GM12878 (cell line): ENCODE results near the gene TDRD7. TPM values are rescaled to one million over a fixed set of nuclear protein-coding genes. Genes with fewer than 3 reads are reported as not detected.

Experiments used
- ATAC-seq: fragments of 200-7000 bp; cut with Tn5 transposase; 3 replicates; pipeline ENCODE4 v1.9.1; 2020; ENCODE audit warnings: mild to moderate bottlenecking, moderate library complexity
- BruUV-seq: library from RNA; stranded (reverse); fragments of 400-500 nt; replicated peaks from 2 replicates; lab custom pipeline; 2021; lab: Mats Ljungman, UMichigan
- CTCF ChIA-PET: fragments of 300-600 bp; sonication (Branson Sonifier 250); formaldehyde crosslinking; extraction: SDS; loops from one replicate; lab custom pipeline; 2021; ENCODE audit warnings: inconsistent platforms; lab: Yijun Ruan, JAX
- POLR2A ChIA-PET: fragments of 350-600 bp; formaldehyde crosslinking; extraction: SDS; loops from one replicate; lab custom pipeline; 2021; ENCODE audit warnings: inconsistent platforms; lab: Charles Lee
- RAD21 ChIA-PET: fragments of 300-600 bp; sonication (Branson Sonifier 250); formaldehyde crosslinking; loops from one replicate; lab custom pipeline; 2023; ENCODE audit warnings: antibody characterized with exemption; ENCODE audit not compliant: unreplicated experiment; lab: Charles Lee
- SMC1A ChIA-PET: fragments of 300-600 bp; sonication (Branson Sonifier 250); formaldehyde crosslinking; loops from one replicate; lab custom pipeline; 2023; ENCODE audit not compliant: unreplicated experiment, uncharacterized antibody; lab: Charles Lee
- DNase-seq: peaks from one replicate; pipeline ENCODE4 v3.0.0-alpha.2; 2011; ENCODE audit warnings: low read depth, low spot score
- FAIRE-seq: peaks from 3 replicates; lab custom pipeline; 2011; peaks lifted over from hg19 to GRCh38; lab: Jason Lieb, UNC
- H2AFZ ChIP-seq: 2 replicates; pipeline ENCODE4 v1.6.0; 2011; ENCODE audit warnings: low read depth, low read length, control low read depth; ENCODE audit not compliant: control insufficient read depth
- H3K27ac ChIP-seq: 2 replicates; pipeline ENCODE4 v1.5.1; 2011; ENCODE audit warnings: control low read depth; ENCODE audit not compliant: control insufficient read depth, insufficient read depth
- H3K27me3 ChIP-seq, 2 experiments: replicated peaks in 1 of 2; 2 replicates each; pipeline versions ENCODE4 v1.6.0 to v1.6.1; 2011; ENCODE audit warnings: low read length in 1 of 2; ENCODE audit not compliant: control insufficient read depth in 2 of 2, insufficient read depth in 2 of 2
- H3K36me3 ChIP-seq, 2 experiments: 2 replicates each; pipeline ENCODE4 v1.5.1; 2011; ENCODE audit warnings: low read length in 1 of 2; ENCODE audit not compliant: control insufficient read depth in 2 of 2, insufficient read depth in 2 of 2
- H3K4me1 ChIP-seq: 2 replicates; pipeline ENCODE4 v1.6.1; 2011; ENCODE audit warnings: mild to moderate bottlenecking, low read length, moderate library complexity, mixed read lengths; ENCODE audit not compliant: control insufficient read depth, insufficient read depth
- H3K4me2 ChIP-seq: 2 replicates; pipeline ENCODE4 v1.6.0; 2011; ENCODE audit warnings: control low read depth; ENCODE audit not compliant: control insufficient read depth, insufficient read depth
- H3K4me3 ChIP-seq: fragments of 200-600 bp; sonication (generic); 2 replicates; pipeline ENCODE4 v1.5.1; 2016
- H3K79me2 ChIP-seq: 2 replicates; pipeline ENCODE4 v1.6.0; 2011; ENCODE audit warnings: low read length; ENCODE audit not compliant: control insufficient read depth, insufficient read depth
- H3K9ac ChIP-seq: 2 replicates; pipeline ENCODE4 v1.8.0; 2011; ENCODE audit warnings: low read length, control low read depth, mixed read lengths; ENCODE audit not compliant: control insufficient read depth, insufficient read depth
- H3K9me3 ChIP-seq: replicated peaks from 3 replicates; pipeline ENCODE4 v1.5.1; 2011; ENCODE audit warnings: mild to moderate bottlenecking, low read length; ENCODE audit not compliant: control insufficient read depth, insufficient read depth
- H4K20me1 ChIP-seq: 2 replicates; pipeline ENCODE4 v1.6.0; 2011; ENCODE audit not compliant: control insufficient read depth, insufficient read depth
- CHD2 ChIP-seq: IDR thresholded peaks from 2 replicates; pipeline ENCODE4 v1.6.1; 2011; ENCODE audit warnings: low read depth, low read length, improper control_type of control experiment, borderline replicate concordance
- HCFC1 ChIP-seq: fragments of 150-350 bp; IDR thresholded peaks from 2 replicates; pipeline ENCODE4 v1.6.1; 2014; ENCODE audit warnings: low read length
- KDM1A ChIP-seq: fragments of 200-600 bp; sonication (generic); IDR thresholded peaks from 2 replicates; pipeline ENCODE4 v1.6.1; 2016; ENCODE audit warnings: borderline replicate concordance
- NBN ChIP-seq: fragments of 450-650 bp; IDR thresholded peaks from 2 replicates; pipeline ENCODE4 v1.6.1; 2016
- NR2C1 ChIP-seq: fragments of 450-650 bp; IDR thresholded peaks from 2 replicates; pipeline ENCODE4 v1.6.1; 2017; ENCODE audit warnings: antibody characterized with exemption, mild to moderate bottlenecking, moderate library complexity
- NR2F1 ChIP-seq: fragments of 450-650 bp; conservative IDR thresholded peaks from 2 replicates; pipeline ENCODE4 v1.6.1; 2017; ENCODE audit warnings: mild to moderate bottlenecking
- PAX5 ChIP-seq: IDR thresholded peaks from 2 replicates; pipeline ENCODE4 v1.6.1; 2011; ENCODE audit warnings: low read depth, low read length, borderline replicate concordance
- POLR2A ChIP-seq: IDR thresholded peaks from 2 replicates; pipeline ENCODE4 v1.6.1; 2011; ENCODE audit warnings: low read depth, mild to moderate bottlenecking, low read length
- RAD51 ChIP-seq: fragments of 450-650 bp; IDR thresholded peaks from 2 replicates; pipeline ENCODE4 v1.6.1; 2016; ENCODE audit warnings: moderate library complexity, mild to moderate bottlenecking, inconsistent platforms
- RUNX3 ChIP-seq: IDR thresholded peaks from 2 replicates; pipeline ENCODE4 v1.6.1; 2012; ENCODE audit warnings: low read length, inconsistent platforms
- SMC3 ChIP-seq: IDR thresholded peaks from 2 replicates; pipeline ENCODE4 v1.6.1; 2011; ENCODE audit warnings: low read length, improper control_type of control experiment, borderline replicate concordance
- TCF7 ChIP-seq: IDR thresholded peaks from 2 replicates; pipeline ENCODE4 v1.6.1; 2014; ENCODE audit warnings: antibody characterized with exemption, borderline replicate concordance
- YBX1 ChIP-seq: fragments of 450-650 bp; IDR thresholded peaks from 2 replicates; pipeline ENCODE4 v1.6.1; 2016; ENCODE audit warnings: antibody characterized with exemption
- WGBS: methylation state at CpG from one replicate; pipeline ENCODE4 v1.1.6; 2016; ENCODE audit warnings: low lambda C conversion rate; ENCODE audit not compliant: insufficient replicate concordance, insufficient coverage; ENCODE audit errors: missing lambda C conversion rate; 5-methylcytosine and 5-hydroxymethylcytosine counted together
- in situ Hi-C: fragments of 300-500 bp; cut with MboI; formaldehyde crosslinking; loops from 9 replicates; pipeline ENCODE4 v1.14.3; 2018; ENCODE audit warnings: mixed read lengths
- intact Hi-C: fragments of 100-400 bp; cut with micrococcal nuclease; formaldehyde crosslinking; loops from one replicate; pipeline ENCODE4 v1.14.2; 2022; ENCODE audit not compliant: unreplicated experiment
- polyA plus RNA-seq, 11 experiments: library from polyadenylated mRNA; depleted of rRNA in 4 of 11; unstranded in 6 of 11; stranded (reverse) in 5 of 11; fragments of >200 nt; fragmentation: Nextera tagmentation in 4 of 11; fragmentation: Illumina TruSeq in 1 of 11; extraction: Ambion mirVana in 4 of 11; extraction: Trizol in 1 of 11; gene quantifications; 1 replicate in 1 of 11; 2 replicates in 10 of 11; pipeline versions ENCODE4 v1.2.1 to v1.2.3, GENCODE V29; 2011 to 2016; ENCODE audit warnings: inconsistent platforms in 2 of 11, missing spikeins in 2 of 11, low read depth in 1 of 11
- total RNA-seq, 4 experiments: library from RNA; depleted of rRNA in 3 of 4; stranded (reverse); fragments of >200 nt in 3 of 4; fragmentation: Illumina TruSeq in 1 of 4; extraction: Trizol in 1 of 4; gene quantifications; 2 replicates each; pipeline versions ENCODE4 v1.2.1 to v1.2.3, GENCODE V29; 2013 to 2021
- TF ChIP-seq, protein P1 (sequence below): fragments of 450-650 bp; formaldehyde crosslinking; IDR thresholded peaks from 2 replicates; pipeline ENCODE4 v1.4.0; 2020; ENCODE audit warnings: mild to moderate bottlenecking, moderate library complexity
- TF ChIP-seq, protein P2 (sequence below): fragments of 450-650 bp; IDR thresholded peaks from 2 replicates; pipeline ENCODE4 v1.6.1; 2017; ENCODE audit warnings: antibody characterized with exemption, mild to moderate bottlenecking, moderate library complexity
- TF ChIP-seq, protein P3 (sequence below), 3 experiments: IDR thresholded peaks in 2 of 3; conservative IDR thresholded peaks in 1 of 3; 2 replicates each; pipeline ENCODE4 v1.5.1; 2011; ENCODE audit warnings: low read depth in 3 of 3, low read length in 3 of 3, mild to moderate bottlenecking in 3 of 3, control low read depth in 2 of 3, moderate library complexity in 2 of 3, inconsistent platforms in 1 of 3, mixed read lengths in 1 of 3; ENCODE audit not compliant: control insufficient read depth in 2 of 3, insufficient read depth in 1 of 3; ENCODE audit errors: extremely low read depth in 1 of 3
- TF ChIP-seq, protein P4 (sequence below): IDR thresholded peaks from 2 replicates; pipeline ENCODE4 v1.6.1; 2012; ENCODE audit warnings: low read length, inconsistent platforms

Gene TDRD7
- total and polyA plus RNA-seq, 10 of the 15 experiments (the other 5 are each of a cell fraction or from before 2014, with no cell fraction given): 5.7 to 26.4 (median 16.2) TPM

DNA sequence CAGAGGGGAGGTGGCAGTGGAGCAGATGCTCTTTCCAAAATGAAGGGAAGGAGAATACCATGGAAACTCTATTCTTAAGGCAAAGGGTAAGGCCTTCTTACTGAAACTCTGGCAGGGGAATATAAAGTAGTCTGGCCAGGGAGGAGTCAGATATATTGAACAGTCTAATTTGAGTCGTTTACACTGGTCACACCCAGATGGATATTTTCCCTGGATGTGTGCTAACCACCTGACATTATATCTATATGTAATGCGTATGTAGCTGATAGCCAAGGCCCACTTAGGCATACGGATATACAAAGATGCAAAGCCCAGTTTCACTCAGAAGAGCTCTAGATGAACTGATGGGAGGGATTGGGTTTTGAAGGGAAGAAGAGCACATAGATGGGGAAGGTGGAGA is 7.0 kb downstream of the TDRD7 start:
- ChIA-PET POLR2A (interaction anchor here (0.7 to 0.9 kb wide), 2 partner anchors 10 to 12 kb away, joined by 3 read pairs; no protein-coding TSS in a partner anchor), SMC1A (interaction anchor here (0.7 to 1.0 kb wide), 2 partner anchors 50 to 197 kb away, joined by 3 to 4 read pairs; no protein-coding TSS in a partner anchor), RAD21 (interaction anchor here (0.9 kb wide), 1 partner anchor 50 kb away, joined by 3 read pairs; no protein-coding TSS in a partner anchor), CTCF (interaction anchor here (0.8 to 1.5 kb wide), 2 partner anchors 51 to 197 kb away, joined by 3 read pairs; no protein-coding TSS in a partner anchor)
- H3K27me3 ChIP-seq: no peaks in the 10 kb centered on the region
- no TSS peak for BruUV-seq
- H4K20me1 ChIP-seq: peaks cover 2% of the 10 kb centered on the region; the same call in 1 of the 2 replicates
- intact Hi-C loops (no loop called here), in situ Hi-C loops (no loop called here)
- no peak for FAIRE-seq
- 84% methylated on average over 3 of the region's 3 CpGs for WGBS
- H3K27ac ChIP-seq: no peak overlapping the region
- TF ChIP-seq RUNX3 (no peak), SMC3 (no peak), POLR2A (no peak), HCFC1 (no peak), CHD2 (no peak), YBX1 (no peak), TCF7 (no peak), KDM1A (no peak), NBN (no peak), PAX5 (no peak), RAD51 (no peak), NR2F1 (no peak), NR2C1 (no peak)
- TF ChIP-seq, protein P1, sequence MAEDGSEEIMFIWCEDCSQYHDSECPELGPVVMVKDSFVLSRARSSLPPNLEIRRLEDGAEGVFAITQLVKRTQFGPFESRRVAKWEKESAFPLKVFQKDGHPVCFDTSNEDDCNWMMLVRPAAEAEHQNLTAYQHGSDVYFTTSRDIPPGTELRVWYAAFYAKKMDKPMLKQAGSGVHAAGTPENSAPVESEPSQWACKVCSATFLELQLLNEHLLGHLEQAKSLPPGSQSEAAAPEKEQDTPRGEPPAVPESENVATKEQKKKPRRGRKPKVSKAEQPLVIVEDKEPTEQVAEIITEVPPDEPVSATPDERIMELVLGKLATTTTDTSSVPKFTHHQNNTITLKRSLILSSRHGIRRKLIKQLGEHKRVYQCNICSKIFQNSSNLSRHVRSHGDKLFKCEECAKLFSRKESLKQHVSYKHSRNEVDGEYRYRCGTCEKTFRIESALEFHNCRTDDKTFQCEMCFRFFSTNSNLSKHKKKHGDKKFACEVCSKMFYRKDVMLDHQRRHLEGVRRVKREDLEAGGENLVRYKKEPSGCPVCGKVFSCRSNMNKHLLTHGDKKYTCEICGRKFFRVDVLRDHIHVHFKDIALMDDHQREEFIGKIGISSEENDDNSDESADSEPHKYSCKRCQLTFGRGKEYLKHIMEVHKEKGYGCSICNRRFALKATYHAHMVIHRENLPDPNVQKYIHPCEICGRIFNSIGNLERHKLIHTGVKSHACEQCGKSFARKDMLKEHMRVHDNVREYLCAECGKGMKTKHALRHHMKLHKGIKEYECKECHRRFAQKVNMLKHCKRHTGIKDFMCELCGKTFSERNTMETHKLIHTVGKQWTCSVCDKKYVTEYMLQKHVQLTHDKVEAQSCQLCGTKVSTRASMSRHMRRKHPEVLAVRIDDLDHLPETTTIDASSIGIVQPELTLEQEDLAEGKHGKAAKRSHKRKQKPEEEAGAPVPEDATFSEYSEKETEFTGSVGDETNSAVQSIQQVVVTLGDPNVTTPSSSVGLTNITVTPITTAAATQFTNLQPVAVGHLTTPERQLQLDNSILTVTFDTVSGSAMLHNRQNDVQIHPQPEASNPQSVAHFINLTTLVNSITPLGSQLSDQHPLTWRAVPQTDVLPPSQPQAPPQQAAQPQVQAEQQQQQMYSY: no peak
- TF ChIP-seq, protein P2, sequence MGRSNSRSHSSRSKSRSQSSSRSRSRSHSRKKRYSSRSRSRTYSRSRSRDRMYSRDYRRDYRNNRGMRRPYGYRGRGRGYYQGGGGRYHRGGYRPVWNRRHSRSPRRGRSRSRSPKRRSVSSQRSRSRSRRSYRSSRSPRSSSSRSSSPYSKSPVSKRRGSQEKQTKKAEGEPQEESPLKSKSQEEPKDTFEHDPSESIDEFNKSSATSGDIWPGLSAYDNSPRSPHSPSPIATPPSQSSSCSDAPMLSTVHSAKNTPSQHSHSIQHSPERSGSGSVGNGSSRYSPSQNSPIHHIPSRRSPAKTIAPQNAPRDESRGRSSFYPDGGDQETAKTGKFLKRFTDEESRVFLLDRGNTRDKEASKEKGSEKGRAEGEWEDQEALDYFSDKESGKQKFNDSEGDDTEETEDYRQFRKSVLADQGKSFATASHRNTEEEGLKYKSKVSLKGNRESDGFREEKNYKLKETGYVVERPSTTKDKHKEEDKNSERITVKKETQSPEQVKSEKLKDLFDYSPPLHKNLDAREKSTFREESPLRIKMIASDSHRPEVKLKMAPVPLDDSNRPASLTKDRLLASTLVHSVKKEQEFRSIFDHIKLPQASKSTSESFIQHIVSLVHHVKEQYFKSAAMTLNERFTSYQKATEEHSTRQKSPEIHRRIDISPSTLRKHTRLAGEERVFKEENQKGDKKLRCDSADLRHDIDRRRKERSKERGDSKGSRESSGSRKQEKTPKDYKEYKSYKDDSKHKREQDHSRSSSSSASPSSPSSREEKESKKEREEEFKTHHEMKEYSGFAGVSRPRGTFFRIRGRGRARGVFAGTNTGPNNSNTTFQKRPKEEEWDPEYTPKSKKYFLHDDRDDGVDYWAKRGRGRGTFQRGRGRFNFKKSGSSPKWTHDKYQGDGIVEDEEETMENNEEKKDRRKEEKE: no peak
- TF ChIP-seq, protein P3, sequence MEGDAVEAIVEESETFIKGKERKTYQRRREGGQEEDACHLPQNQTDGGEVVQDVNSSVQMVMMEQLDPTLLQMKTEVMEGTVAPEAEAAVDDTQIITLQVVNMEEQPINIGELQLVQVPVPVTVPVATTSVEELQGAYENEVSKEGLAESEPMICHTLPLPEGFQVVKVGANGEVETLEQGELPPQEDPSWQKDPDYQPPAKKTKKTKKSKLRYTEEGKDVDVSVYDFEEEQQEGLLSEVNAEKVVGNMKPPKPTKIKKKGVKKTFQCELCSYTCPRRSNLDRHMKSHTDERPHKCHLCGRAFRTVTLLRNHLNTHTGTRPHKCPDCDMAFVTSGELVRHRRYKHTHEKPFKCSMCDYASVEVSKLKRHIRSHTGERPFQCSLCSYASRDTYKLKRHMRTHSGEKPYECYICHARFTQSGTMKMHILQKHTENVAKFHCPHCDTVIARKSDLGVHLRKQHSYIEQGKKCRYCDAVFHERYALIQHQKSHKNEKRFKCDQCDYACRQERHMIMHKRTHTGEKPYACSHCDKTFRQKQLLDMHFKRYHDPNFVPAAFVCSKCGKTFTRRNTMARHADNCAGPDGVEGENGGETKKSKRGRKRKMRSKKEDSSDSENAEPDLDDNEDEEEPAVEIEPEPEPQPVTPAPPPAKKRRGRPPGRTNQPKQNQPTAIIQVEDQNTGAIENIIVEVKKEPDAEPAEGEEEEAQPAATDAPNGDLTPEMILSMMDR (IDR thresholded peaks at IDR 0.05 in 2 of 3, conservative IDR thresholded peaks at IDR 0.05 in 1 of 3; ENCODE audit: control insufficient read depth in 2 of 3, extremely low read depth in 1 of 3, insufficient read depth in 1 of 3, low read depth in 3 of 3, low read length in 3 of 3): no peak
- TF ChIP-seq, protein P4, sequence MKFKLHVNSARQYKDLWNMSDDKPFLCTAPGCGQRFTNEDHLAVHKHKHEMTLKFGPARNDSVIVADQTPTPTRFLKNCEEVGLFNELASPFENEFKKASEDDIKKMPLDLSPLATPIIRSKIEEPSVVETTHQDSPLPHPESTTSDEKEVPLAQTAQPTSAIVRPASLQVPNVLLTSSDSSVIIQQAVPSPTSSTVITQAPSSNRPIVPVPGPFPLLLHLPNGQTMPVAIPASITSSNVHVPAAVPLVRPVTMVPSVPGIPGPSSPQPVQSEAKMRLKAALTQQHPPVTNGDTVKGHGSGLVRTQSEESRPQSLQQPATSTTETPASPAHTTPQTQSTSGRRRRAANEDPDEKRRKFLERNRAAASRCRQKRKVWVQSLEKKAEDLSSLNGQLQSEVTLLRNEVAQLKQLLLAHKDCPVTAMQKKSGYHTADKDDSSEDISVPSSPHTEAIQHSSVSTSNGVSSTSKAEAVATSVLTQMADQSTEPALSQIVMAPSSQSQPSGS: no peak
- no peak for DNase-seq
- no peaks in the 10 kb centered on the region for H3K36me3 ChIP-seq
- no peak overlapping the region for H3K4me3 ChIP-seq
- no peak overlapping the region for H3K4me2 ChIP-seq
- no peak overlapping the region for H2AFZ ChIP-seq
- no peak for ATAC-seq
- no peaks in the 10 kb centered on the region for H3K4me1 ChIP-seq
- no peaks in the 10 kb centered on the region; the same call in 1 of the 3 replicates for H3K9me3 ChIP-seq
- peaks cover 5% of the 10 kb centered on the region for H3K79me2 ChIP-seq
- no peak overlapping the region for H3K9ac ChIP-seq
